22Rv1 (cell line): ENCODE data around the gene SLC4A9.

Experiments used
- CTCF ChIP-seq: fragments of 450-650 bp; IDR thresholded peaks from 2 replicates; pipeline ENCODE4 v1.5.1; 2017; ENCODE audit warnings: mild to moderate bottlenecking
- ZFX ChIP-seq: fragments of 450-650 bp; IDR thresholded peaks from 2 replicates; pipeline ENCODE4 v1.6.1; 2017; ENCODE audit warnings: antibody characterized with exemption, borderline replicate concordance

GRCh38 chr5:140391732-140392131 lies 31.7 kb downstream of the SLC4A9 start:
- TF ChIP-seq CTCF: no peak
- no peak for TF ChIP-seq ZFX
